HAP-1 (cell line): Measurements from ENCODE around the gene TTC31.

Experiments
- DNase-seq, 2 experiments: peaks; one replicate each; pipeline ENCODE4 v3.0.0-alpha.2; 2016 to 2020; ENCODE audit warnings: low spot score in 2 of 2
- H3K27me3 ChIP-seq: fragments of 250-450 bp; sonication (Bioruptor Pico); 2 replicates; pipeline ENCODE4 v1.5.1; 2020; ENCODE audit warnings: low read depth, mild to moderate bottlenecking, moderate library complexity
- H3K36me3 ChIP-seq: fragments of 250-450 bp; sonication (Bioruptor Pico); replicated peaks from 2 replicates; pipeline ENCODE4 v1.5.1; 2020; ENCODE audit warnings: mild to moderate bottlenecking
- H3K4me1 ChIP-seq: fragments of 250-450 bp; sonication (Bioruptor Pico); 2 replicates; pipeline ENCODE4 v1.5.1; 2020; ENCODE audit warnings: mild to moderate bottlenecking
- H3K4me3 ChIP-seq: fragments of 250-450 bp; sonication (Bioruptor Pico); 2 replicates; pipeline ENCODE4 v1.5.1; 2020; ENCODE audit warnings: mild to moderate bottlenecking, moderate library complexity
- H3K9me3 ChIP-seq: fragments of 250-450 bp; sonication (Bioruptor Pico); 2 replicates; pipeline ENCODE4 v1.5.1; 2020; ENCODE audit warnings: mild to moderate bottlenecking, moderate library complexity
- in situ Hi-C: fragments of 300-500 bp; cut with MboI; formaldehyde crosslinking; loops from 3 replicates; pipeline ENCODE4 v1.14.3; 2020; ENCODE audit warnings: low sequenced_read_pairs, inconsistent platforms, mixed read lengths

Gene TTC31

DNA sequence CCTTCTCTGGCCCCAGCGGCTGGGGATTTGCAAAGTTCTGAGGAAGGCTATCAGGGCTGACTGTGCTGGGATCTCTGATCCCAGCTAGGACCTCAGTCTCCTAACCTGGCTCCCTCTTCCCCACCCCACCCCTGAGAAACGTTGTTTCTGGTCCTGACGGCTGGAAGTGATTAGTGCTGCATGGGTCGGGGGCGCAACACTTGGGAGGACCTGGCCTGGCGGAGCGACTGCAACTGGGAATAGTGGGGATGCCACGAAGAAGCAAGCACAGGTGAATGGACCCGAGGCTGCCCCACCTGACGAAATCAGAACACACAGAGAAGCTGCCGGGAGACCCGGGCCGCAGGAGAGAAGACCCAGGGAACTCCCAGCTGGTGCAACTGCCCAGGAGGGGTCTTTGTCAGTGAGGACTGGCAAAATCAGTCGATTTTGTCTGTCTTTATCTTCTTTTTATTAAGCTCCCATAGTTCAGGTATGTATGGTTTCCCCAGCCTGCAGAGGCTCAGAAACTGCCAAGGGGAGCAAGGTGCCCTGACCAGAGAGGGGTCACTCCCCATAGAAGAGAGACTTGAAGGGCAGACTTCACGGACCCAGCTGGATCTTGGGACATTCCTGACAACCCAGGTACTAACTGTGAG is 17.2 kb downstream of the TTC31 start:
- Histone ChIP-seq H3K27me3 (no peaks in the 10 kb centered on the region), H3K4me3 (no peak overlapping the region), H3K9me3 (no peaks in the 10 kb centered on the region), H3K36me3 (peaks cover 3% of the 10 kb centered on the region), H3K4me1 (no peaks in the 10 kb centered on the region)
- in situ Hi-C loops, result no loop called here
- DNase-seq, result no peak

- Histone ChIP-seq H3K4me1 (no peaks in the 10 kb centered on the region), H3K36me3 (peaks cover 8% of the 10 kb centered on the region), H3K9me3 (no peaks in the 10 kb centered on the region), H3K4me3 (no peak overlapping the region), H3K27me3 (no peaks in the 10 kb centered on the region)
- in situ Hi-C loops, result no loop called here
- DNase-seq, result no peak
These were observed 17.7 kb downstream of the TTC31 start for GRCh38 chr2:74500578-74500946.

GRCh38 chr2:74501335-74502071 is 18.6 kb downstream of the TTC31 start:
- Histone ChIP-seq H3K27me3 (no peaks in the 10 kb centered on the region), H3K4me1 (no peaks in the 10 kb centered on the region), H3K36me3 (peaks cover 14% of the 10 kb centered on the region), H3K4me3 (no peak overlapping the region), H3K9me3 (no peaks in the 10 kb centered on the region)
- no peak for DNase-seq
- in situ Hi-C loops, result no loop called here

DNA sequence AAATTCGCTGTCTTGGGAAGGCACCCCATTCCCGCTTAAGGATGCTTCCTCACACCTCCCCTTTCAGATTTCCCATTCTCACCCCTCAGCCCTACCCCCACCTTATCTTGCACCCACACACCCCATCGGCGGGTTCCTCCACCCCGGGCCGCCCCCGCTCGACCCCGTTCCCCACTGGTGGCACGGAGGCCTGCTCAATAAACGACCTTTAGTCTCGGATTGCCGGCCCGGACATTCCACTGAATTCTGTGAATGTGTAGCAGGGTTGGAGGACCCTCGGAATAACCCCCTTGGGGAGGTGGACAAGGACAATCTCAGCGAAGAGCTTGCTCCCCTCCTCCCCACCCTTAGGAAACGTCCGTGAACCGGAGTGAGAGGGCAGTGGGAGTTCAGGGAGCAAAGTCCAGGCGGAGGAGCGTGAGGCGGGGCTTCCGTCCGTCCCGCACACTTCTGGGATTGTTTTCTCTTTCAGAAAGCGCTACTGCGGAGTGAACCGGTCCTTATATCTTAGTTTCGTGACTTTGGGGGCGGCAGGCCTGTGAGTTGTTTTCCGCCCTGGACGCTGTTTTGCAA is 19.4 kb downstream of the TTC31 start:
- in situ Hi-C loops, result no loop called here
- Histone ChIP-seq H3K4me3 (no peak overlapping the region), H3K4me1 (no peaks in the 10 kb centered on the region), H3K27me3 (no peaks in the 10 kb centered on the region), H3K9me3 (no peaks in the 10 kb centered on the region), H3K36me3 (peaks cover 14% of the 10 kb centered on the region)
- DNase-seq, result no peak

- Histone ChIP-seq H3K36me3 (peaks cover 14% of the 10 kb centered on the region), H3K4me1 (peaks cover 3% of the 10 kb centered on the region), H3K9me3 (no peaks in the 10 kb centered on the region), H3K27me3 (no peaks in the 10 kb centered on the region), H3K4me3 (no peak overlapping the region)
- in situ Hi-C loops, result no loop called here
- DNase-seq, result no peak
These were observed 20.0 kb downstream of the TTC31 start for GRCh38 chr2:74502720-74503505.

DNA sequence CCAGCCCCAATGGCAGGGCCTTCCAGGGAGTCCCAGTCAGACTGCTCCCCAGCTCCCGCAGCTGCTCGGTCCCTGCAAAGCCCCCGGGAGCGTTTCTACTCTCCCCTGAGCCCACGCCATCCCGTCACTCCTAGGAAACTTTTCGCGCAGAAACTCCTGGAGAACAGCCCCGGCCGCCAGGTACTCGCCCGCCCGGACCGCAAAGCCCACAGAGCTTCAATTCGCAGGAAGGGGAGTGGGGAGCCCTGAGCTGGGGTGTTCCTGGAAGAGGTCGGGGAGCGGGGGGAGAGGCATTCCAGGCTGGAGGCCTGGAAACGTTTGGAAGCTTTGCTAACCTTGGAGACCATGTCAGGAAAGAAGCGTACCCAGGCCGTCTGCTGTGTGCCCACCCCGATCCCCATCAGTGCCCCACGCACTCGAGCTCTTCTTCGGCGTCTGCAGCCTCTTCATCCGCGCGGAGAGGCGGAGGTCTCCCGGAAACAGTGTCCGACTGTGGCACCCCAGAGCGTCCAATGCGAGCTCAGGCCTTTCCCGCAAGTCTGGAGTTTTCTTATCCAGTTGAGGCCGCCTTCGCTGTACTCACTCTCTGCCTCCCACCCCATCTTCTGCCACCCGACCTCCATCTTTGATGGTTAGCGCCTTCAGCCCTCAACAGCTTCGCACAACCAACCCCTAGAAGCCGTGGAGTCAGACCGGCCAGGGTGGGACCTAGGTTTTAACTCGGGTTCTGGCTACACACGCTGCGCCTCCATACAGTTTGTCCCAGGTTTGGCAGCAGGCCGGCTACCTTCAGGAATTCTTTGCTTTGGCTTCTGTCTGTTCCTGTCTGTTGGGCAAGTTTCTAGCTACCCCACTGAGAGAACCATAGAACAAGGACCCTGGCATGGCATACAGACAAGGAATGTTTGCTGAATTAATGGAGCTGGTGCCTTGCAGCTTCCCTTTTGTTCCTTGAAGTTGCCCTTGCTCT is 20.9 kb downstream of the TTC31 start:
- Histone ChIP-seq H3K36me3 (peaks cover 14% of the 10 kb centered on the region), H3K4me3 (no peak overlapping the region), H3K4me1 (peaks cover 4% of the 10 kb centered on the region), H3K9me3 (no peaks in the 10 kb centered on the region), H3K27me3 (no peaks in the 10 kb centered on the region)
- no peak for DNase-seq
- in situ Hi-C loops, result no loop called here

DNA sequence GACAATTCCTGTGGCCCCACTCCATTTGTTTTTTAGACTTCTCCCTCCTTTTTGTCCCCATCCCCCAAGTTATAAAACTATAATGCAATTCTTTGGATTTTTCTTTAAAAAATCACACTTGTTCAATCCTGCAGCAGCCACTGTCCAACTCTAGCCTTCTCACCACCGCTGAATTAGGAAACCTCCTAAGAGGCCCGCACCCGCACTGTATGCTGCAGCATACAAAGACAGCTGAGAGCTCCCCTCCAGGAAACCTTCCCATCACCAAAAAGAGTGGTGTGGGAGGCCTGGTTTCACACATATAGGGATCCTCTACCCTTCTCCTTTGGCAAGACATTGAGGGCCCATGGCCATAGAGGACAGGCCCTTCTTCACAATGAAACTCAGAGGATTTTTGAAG is 21.7 kb downstream of the TTC31 start:
- Histone ChIP-seq H3K36me3 (peaks cover 14% of the 10 kb centered on the region), H3K9me3 (no peaks in the 10 kb centered on the region), H3K27me3 (no peaks in the 10 kb centered on the region), H3K4me1 (peaks cover 4% of the 10 kb centered on the region), H3K4me3 (no peak overlapping the region)
- in situ Hi-C loops, result no loop called here
- DNase-seq, result no peak

DNA sequence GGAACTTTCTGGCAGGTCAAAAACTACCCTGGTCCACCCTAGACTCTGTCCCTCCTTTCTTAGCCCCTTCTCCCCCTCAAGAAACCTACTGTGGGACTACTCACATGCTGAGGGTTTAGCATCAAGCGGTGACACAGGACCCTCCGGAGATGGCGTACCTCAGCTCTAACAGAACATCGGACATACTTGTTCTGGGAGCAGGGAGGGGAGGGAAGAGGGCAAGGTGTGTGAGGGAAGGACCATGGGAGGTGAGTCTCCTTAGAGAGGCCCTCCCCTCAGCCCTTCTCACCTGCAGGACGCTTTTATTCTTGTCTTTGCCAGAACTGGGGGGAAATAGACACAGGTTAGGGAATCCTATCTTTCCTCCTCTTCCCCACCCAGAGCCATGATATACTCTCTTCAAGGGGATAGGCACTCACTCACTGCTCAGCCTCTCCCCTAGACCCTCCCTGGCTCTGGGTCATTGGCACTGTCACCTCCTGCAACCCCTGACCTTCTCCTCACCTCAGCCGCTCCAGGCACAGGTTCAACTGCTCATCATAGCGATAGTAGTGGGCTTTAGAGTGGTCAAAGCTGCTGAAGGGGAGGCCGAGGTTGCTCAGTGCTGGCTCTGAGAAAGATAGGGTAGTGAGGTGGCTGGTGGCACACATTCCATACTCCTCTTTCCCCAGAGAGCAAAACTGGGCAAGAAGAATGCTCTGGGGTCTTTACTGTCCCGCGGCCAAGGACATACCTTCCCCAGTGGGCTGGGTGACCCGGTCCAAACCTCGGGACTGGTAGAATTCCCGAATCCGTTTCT is 22.8 kb downstream of the TTC31 start:
- Histone ChIP-seq H3K4me1 (peaks cover 4% of the 10 kb centered on the region), H3K9me3 (no peaks in the 10 kb centered on the region), H3K27me3 (no peaks in the 10 kb centered on the region), H3K4me3 (no peak overlapping the region), H3K36me3 (peaks cover 14% of the 10 kb centered on the region)
- in situ Hi-C loops, result no loop called here
- no peak for DNase-seq

DNA sequence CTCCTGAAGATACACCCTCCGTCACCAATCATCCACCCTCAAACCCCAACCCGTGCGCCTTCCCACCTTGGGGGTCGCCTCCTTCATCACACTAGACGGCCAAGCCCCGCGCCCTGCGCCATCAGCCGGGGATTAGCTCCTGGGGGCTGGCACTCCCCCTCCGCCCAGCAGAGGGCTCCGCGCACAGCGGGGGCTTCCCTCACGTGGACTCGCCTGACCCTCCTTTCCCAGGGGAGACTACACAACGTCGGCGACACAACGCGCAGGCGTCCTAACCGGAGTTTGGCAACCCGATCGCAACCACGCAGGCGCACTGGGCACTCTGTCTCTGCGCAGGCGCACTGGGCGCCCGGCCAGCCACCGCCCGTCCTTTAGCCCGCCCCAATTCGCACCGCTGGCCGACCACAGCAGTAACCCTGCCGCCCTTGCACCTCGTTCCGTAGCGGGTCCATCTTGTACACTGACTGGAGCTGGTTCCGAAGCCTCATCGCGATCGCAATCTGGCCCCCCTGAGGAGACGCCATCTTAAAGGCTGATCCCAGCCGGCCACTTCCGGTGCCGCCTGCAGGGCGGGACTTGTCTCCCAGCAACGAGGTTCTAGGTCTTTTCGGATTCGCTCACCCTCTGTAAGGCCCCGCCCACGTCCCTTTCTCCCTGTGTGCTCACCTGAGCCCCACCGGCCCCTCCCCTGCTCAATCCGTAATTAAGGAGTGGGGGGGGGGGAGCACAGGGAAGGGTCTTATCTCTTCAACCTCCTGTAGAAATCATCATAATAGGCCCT is 24.5 kb downstream of the TTC31 start, which contains the start of gene PCGF1:
PCGF1 (minus strand) TSS at position 551 of the 781 bp plus-strand sequence; CDS start at position 524, 27 bp downstream.
- H3K4me1 ChIP-seq, result peaks cover 4% of the 10 kb centered on the region
- no peaks in the 10 kb centered on the region for H3K27me3 ChIP-seq
- in situ Hi-C loops, result no loop called here
- H3K36me3 ChIP-seq, result peaks cover 14% of the 10 kb centered on the region
- H3K9me3 ChIP-seq, result no peaks in the 10 kb centered on the region
- DNase-seq, result peak; percentile 96 to 99
- peak within 1 kb of the TSS; percentile 99 for H3K4me3 ChIP-seq

GRCh38 chr2:74507926-74508520 is 25.1 kb downstream of the TTC31 start:
- H3K4me1 ChIP-seq, result peaks cover 4% of the 10 kb centered on the region
- no peak for DNase-seq
- H3K9me3 ChIP-seq, result no peaks in the 10 kb centered on the region
- peak overlapping the region; percentile 99 for H3K4me3 ChIP-seq
- H3K36me3 ChIP-seq, result peaks cover 14% of the 10 kb centered on the region
- H3K27me3 ChIP-seq, result no peaks in the 10 kb centered on the region
- in situ Hi-C loops, result no loop called here

DNA sequence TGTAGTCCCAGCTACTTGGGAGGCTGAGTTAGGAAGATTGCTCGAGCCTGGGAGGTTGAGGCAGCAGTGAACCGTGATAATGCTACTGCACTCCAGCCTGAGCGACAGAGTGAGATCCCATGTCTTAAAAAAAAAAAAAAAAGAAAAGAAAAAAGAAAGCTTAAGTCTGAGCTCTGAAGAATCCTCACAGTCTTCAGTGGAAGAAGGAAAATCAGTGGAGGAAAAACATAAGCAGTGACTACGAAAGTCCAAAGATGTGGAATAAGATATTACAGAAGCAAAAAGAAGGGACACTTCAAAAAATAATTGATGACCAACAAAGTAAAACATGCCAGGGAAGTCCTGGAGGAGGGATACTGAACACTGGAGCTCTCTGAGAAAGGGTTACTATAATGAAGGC is 27.4 kb downstream of the TTC31 start:
- peaks cover 4% of the 10 kb centered on the region for H3K4me1 ChIP-seq
- H3K36me3 ChIP-seq, result peaks cover 9% of the 10 kb centered on the region
- H3K4me3 ChIP-seq, result no peak overlapping the region
- in situ Hi-C loops, result no loop called here
- no peaks in the 10 kb centered on the region for H3K9me3 ChIP-seq
- no peak for DNase-seq
- no peaks in the 10 kb centered on the region for H3K27me3 ChIP-seq
